Renal pelvis (tissue), 4 donors: ENCODE measurements around the gene BMPR1A. TPM values are rescaled to one million over a fixed set of nuclear protein-coding genes. Genes with fewer than 3 reads are reported as not detected.
"Not testable (repeated sequence)": the region's sequence is repeated elsewhere in the genome, so short reads cannot be mapped to it uniquely, and the experiment has no call there.

Experiments used
- DNase-seq: peaks from one replicate; pipeline ENCODE4 v3.0.0-alpha.2; 2013
- polyA plus RNA-seq, 3 donors: library from polyadenylated mRNA; unstranded; fragments of 120-200 nt; gene quantifications; one replicate each; pipeline ENCODE4 v1.2.1, GENCODE V29; 2013; ENCODE audit not compliant: insufficient read length in 3 of 3

BMPR1A gene
- polyA plus RNA-seq, 3 donors = 65.2 to 70.1 (median 67.1) TPM

DNA sequence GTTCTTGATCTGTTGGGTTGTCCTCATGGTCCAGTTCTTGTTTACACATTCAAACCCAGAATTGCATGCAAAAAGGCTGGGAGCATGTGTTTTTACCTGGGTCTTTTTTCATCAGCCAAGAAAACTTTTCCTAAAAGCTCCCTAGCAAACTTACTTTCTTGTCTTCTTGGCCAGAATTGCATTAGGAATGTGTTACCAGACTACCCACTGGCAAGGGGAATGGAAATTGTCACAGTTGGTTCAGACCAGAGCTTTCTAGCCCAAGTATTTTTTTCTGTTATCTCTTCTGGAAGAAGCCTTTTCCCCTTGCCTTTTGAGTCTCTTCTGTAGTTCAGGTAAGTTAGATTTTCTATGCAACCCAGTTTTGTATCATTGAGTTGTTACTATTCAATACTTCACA lies 77.5 kb downstream of the BMPR1A start:
- no peak for DNase-seq

DNA sequence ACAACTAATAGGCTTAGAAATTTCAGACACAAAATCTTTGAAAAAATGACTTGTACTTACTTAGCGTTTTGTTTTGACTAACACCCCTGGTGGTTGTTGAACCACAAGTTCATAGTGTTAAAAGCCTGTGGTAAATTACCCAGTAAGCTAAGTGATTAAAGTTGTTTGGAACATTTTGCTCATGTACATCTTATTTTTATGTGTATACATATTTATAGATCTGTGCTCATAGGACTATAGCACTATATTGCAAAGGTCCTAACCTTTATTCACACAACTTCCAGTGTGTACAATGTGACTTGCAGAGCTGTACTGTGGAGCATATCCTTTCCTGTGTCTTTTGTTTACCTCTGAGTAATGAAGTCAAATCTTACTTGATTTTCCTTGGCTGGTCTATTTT lies 79.6 kb downstream of the BMPR1A start:
- peak; percentile 14 for DNase-seq

DNA sequence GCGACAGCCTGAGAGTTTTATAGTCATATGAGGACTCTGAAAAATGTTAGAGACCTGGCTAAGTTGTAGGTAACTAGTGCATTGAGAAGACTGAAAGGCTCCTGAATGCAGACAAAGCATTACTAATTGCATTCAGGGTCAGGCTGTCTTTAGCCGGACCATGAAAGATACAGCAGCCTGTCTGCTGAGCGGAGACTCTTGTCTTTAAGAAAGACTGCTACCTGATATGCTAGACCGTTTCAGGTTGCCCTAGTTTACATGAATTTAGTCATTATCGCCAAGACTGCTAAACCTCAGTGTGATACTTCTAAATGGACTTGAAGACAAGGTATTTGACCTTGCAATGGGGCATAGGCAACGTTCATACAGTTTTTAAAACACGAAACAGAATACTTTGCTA lies 81.2 kb downstream of the BMPR1A start:
- peak; percentile 43 for DNase-seq

DNA sequence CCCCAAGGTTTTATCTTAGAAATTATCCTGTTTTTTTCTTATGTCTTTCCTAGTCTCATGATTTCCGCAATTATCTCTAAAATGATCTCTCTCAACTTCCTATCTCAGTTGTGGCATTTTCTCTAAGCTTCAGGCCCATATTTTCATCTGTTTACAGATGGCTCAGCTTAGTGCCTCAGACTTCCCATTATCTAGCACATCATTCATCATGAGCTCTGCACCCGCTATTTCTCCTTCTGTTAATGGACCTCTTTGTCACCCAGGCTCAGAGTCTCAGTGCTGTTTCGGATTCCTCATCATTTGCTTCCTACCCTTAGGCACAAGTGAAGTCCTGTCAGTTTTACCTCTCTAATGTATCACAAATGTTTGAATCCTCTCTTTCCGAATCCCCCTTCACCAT lies 84.1 kb downstream of the BMPR1A start:
- no peak for DNase-seq

DNA sequence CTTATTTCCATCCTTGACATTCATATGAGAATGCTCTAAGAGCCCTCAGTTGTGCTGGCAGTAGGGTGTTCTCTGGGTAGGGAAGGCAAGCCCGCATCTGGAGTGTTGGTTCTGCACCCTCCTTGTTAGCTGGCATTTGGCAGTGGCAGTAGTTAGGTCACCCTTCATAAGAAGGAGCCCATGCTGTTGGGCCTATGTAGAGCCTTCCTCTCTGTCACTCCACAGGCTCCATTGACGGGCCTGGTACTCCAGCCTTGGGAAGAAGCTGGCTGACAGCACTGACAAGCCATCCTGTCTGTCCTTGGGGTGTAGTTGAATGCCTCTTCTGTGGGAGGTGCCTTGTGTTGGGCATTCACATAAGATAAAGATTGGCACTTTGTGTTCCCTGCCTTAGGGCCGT lies 89.7 kb downstream of the BMPR1A start:
- DNase-seq = no peak

DNA sequence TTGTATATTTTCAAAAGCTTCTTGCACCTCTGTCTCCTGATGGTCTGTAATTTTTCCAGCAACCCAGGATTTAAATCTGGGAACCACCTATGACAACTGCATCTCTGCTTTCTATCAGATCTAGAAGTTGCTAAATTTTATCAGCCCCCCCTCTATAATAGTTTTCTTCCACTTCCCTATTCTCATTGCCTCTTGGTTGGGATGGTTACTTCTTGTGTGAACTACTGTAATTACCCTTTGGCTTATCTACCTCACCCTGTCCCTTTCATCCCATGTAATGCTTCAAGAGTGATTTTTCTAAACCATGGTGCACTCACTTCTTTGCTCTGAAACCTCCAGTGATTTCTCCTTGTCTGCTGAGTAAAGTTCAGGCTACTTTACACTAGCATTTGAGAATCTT lies 92.3 kb downstream of the BMPR1A start:
- no peak for DNase-seq

DNA sequence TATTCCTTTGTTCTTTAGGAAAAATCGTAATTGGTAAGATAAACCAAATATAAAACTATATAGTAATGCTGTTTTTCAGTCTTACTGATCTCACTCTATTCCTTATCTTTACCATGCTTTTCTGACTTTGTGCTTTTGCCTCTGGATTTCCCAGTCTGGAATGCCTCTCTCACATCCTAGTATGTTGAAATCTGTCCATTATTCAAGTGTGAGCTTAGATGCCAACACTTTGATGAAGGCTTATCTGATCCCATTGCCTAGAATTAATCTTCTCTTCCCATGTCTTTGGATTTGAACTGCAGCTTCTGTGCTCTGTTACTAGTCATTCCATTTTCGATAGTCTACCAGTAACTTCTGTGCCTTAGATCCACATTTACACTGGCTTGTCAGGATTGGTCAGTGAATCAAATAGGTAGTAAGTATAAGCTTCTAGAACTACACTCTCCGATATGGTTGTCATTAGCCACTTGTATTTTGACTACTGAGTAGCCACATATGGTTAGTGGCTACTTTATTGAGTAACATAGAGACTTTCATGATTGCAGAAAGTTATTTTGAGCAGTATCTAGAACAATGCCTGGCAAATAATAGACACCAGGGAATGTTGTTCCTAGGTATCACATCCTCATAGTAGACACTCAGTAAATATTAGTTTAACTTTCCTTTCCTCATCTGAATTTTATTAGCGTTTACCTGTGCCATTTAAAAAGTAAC lies 92.9 kb downstream of the BMPR1A start:
- no peak for DNase-seq

DNA sequence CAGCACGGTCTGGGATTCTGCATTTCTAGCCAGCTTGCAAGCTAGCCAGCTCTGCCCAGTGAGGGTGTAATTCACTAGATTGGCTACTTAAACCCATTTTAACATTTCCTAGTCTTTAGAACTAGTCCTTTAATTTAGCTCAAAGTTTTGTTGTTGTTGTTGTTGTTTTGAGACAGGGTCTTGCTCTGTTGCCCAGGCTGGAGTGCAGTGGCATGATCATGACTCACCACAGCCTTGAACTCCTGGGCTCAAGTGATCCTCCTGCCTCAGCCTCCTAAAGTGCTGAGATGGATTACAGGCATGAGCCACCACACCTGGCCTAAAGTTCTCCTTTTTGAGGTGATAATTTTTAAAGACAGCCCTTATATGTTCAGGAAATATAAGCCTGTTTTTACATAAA lies 94.1 kb downstream of the BMPR1A start:
- DNase-seq = no peak

DNA sequence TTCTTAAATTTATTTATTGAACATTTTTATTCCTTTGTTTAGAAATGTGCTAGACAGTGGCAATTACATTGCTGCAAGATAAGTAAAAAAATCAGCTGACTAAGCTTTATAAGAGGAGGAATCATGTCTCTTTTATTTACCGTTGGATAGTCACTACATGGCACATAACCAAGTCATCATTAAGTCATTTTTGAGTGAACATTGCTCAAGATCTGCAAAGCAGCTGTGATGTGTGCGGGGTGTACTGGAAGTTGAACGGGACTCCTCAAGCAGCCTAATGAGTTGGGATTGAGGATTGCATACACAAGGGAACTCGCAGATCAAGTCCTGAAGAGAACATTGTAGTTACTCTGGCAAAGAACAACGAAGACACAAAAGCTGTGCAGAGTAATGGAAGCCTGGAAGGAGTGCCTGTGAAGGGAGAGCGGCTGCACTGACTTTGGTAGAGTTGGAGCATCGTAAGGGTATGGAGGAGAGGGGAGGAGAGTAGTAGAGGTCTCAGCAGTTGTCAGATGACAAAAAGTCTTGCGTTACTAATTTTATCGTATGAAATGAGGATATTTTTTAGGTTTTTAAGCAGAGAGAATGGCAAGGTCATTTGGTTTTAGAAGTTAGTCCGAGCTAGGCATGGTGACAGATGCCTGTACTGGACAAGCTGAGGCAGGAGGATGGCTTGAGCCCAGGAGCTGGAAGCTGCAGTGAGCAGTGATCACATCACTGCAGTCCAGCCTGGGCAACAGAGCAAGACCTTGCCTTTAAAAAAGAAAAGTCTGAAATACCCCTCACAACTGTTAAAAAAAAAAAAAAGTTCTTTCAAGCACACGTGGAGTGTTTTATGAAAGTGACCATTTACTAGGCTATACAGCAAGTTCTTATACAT lies 95.1 kb downstream of the BMPR1A start:
- no peak for DNase-seq

DNA sequence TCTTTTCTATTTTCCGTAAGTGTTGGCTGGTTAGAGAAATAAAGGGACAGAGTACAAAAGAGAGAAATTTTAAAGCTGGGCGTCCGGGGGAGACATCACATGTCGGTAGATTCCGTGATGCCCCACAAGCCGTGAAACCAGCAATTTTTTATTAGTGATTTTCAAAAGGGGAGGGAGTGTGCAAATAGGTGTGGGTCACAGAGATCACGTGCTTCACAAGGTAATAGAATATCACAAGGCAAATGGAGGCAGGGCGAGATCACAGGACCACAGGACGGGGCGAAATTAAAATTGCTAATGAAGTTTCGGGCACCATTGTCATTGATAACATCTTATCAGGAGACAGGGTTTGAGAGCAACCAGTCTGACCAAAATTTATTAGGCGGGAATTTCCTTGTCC lies 97.2 kb downstream of the BMPR1A start:
- not testable (repeated sequence) for DNase-seq

DNA sequence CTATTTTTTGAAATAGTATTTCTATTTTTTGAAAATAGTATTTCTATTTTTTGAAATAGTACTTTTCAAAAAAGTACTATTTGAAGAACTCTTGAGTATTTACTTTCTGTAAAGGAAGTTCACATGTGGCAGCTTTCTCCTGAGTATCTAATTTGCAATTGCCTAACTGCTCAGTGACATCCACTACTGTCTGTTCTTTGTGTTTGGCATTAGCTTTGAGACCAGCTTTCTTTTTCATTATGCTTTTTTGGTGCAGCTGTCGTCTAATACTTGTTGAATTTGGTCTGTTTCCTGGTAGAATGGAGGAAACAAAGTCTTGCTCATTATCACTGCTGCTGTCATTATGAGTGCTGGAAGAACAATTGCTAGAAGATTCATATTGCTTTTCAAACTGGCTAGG lies 99.1 kb downstream of the BMPR1A start:
- DNase-seq = no peak

DNA sequence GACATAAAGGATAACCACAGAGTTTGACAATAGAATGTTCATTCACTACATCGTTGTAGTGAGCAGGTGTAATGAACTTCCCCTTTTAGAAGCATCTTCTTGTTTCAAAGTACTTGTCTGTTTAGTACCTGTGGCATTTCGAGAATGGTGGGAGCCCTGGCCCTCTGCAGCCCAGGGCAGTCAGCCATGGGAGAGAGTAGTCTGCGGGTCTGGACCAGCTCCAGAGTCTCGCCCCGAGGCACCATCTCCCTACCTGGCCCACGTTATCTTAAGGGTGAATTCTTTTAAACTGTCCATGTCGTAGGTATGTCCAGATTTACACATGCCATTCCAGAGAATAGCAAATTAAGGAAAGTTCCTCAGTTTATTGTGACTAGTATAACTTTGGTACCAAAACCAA lies 99.7 kb downstream of the BMPR1A start:
- DNase-seq = no peak

DNA sequence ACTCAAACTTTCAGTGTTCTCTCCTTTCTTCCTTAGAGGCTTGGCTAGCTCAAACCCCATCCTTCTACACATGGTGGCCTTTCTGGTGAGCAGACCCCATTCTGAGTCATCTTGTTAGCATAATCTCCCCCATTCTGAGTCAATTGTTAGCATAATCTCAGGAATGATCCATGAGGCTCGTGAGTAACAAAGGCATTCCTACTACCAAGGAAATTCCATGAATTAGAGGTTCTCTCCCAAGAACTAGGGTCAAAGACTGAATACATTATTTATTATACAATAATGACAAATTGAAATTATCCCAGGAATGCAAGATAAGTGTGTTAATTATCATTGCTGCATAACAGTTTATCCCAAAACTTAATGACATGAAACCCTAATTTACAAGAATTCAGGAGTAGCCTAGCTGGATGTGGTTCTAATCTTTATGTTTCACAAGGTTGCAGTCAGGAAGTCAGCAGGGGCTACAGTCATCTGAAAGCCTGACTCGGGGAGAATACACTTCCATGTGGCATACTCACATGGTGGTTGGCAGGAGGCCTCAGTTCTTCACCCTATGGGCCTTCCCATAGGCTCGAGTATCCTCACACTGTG lies 100.8 kb downstream of the BMPR1A start:
- no peak for DNase-seq

DNA sequence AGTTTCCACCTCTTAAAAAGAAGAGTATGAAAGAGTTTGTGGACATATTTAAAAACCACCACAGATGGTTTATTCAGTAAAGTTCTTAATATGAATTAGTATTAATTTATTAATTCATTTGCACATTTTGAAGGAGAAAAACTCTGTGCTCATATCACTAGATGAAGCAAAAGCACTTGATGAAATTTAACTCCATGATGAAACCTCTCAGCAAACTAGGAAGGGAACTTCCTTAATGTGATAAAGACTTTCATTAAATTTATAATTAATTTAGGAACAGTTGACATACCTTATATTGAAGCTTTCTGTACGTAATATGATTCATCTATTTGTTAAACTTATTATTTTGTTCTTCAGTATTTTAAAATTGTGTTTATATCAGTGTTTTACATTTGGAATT lies 101.6 kb downstream of the BMPR1A start:
- no peak for DNase-seq

DNA sequence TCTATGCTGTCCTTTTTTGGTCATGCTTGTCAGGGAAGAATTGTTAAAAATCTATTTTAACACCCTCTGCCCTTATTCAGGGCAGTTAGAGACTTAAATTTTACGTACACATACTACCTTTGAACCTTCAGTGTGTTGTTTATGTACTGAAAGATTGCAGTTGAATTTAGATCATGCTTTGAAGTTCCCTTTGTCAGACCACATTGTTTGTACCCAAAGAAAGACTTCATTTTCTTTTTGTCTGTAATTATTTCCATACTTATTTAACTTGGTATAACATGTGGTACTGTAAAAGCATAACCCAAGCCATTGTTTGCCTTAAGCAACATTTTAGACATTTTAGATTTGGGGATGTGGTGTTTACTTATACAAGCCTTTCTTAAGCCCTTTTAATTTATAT lies 104.9 kb downstream of the BMPR1A start:
- no peak for DNase-seq

DNA sequence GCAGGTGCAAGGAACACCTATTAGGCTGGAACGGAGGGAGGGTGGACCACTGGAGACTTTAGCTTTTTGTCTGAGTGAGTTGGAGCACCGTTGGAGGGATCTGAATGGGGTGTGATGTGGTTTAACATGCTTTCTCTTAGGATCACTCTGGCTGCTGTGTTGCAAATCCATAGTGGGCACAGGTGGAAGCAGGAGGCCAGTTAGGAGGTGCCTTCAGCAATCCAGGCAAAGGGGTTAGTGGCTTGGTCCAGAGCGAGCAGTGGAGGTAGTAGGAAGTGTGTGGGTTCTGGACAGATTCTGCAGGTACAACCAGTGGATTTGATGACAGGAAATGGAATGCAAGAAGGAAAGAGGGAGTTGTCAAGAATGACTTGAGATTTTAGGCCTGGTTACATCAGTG lies 106.0 kb downstream of the BMPR1A start:
- DNase-seq = no peak

DNA sequence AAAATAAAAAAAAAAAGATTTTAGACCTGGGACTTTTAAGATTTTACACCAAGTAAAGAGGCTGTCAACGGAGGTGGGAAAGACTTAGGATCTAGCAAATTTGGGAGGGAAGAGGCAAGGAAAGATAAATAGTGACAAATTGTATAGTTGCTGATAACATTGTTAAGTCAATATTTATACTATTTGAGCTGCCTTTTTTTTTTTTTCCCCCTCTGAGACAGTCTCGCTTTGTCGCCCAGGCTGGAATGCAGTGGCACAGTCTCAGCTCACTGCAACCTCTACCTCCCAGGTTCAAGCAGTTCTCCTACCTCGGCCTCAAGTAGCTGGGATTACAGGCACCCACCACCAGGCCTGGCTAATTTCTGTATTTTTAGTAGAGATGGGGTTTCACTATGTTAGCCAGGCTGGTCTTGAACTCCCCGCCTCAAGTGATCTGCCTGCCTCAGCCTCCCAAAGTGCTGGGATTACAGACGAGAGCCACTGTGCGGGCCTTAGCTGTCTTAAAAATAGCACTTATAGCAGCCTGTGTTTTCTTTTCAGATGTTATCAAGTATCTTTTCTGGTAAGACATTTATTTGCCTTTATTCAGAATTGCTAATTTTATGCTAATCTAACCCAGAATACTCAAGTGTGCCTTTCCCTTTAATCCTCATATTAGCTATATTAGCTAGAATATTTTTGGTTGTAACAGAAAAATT lies 106.5 kb downstream of the BMPR1A start:
- DNase-seq = no peak

DNA sequence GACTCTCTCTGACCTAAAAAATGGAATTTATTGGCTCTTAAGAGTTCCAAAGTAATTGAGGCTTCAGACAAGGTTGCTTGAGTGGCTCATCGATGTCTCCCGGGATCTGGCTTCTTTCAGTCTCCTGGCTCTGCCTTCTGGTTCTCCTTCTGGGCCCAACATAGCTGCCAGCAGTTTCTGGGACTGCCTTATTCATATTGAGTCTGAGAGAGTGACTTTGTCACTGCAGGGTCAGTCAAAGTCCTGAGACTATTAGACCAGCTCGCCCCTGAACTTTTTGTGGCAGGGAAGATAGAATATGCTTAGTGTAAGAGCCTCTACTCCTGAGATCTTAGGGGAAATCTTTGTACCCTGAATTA lies 107.0 kb downstream of the BMPR1A start:
- DNase-seq = no peak

DNA sequence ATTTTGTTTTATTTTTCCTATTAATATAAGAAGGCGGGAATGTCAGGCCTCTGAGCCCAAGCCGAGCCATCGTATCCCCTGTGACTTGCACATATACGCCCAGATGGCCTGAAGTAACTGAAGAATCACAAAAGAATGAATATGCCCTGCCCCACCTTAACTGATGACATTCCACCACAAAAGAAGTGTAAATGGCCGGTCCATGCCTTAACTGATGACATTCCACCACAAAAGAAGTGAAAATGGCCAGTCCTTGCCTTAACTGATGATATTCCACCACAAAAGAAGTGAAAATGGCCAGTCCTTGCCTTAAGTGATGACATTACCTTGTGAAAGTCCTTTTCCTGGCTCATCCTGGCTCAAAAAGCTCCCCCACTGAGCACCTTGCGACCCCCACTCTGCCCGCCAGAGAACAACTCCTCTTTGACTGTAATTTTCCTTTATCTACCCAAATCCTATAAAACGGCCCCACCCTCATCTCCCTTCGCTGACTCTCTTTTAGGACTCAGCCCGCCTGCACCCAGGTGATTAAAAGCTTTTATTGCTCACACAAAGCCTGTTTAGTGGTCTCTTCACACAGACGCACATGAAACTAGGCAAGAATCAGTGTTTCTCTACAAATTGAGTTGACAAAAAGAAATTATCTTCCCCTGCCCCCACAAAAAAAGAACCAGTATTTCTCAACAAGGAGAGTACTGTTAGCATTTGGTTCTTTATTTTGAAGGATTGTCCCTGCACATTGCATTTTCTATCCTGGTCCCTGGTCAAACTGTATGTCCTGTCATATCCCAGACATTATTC lies 108.8 kb downstream of the BMPR1A start:
- not testable (repeated sequence) for DNase-seq

DNA sequence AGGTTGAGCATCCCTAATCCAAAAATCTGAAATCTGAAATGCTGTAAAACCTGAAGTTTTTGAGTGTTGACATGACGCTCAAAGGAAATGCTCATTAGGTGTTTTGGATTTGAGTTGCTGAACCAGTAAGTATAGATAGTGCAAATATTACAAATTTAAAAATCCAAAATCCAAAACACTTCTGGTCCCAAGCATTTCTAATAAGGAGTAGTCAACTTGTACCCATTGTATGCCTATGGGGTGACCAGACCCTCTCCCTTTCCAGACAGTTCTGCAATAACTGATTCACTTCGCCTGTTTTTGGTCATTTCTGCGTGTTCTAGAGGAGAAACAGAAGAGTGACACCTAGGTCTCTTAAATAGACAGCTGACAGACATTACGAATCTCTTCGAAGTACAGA lies 110.7 kb downstream of the BMPR1A start:
- no peak for DNase-seq

DNA sequence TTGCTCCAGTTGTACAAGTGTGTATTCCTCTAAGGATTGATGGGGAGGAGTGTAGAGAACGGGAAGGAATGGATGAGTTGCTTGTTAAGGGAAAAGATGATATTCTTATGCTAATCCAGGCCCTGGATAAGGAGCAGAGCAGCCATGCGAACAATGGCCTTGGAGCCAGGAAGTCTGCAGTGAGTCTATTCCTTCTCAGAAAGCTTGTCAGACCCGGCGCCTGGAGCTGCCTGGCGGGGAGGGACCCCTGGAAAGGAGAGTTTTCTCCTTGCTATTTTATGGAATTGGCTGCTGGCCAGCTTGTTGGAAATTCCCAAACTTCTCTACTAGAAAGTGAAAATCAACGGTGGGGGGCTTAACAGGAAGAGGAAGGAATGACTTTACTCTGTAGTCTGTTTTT lies 111.9 kb downstream of the BMPR1A start:
- DNase-seq = peak; percentile 91

DNA sequence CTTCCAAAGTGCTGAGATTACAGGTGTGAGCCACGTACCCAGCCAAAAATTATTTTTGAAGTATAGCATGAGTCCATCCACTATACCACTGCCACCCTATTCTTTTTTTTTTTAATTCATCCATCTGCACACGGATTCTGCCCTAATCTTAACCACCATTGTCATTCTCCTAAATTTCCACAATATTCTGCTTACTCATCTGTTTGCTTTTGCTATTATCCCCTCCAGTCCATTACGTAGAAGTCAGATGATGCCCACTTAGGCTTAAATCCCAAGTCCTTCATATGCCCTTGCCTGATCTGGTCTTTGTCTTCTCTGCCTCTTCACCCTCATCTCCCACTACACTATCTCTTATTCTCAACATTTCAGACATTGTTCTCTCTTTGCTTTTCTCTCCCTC lies 114.3 kb downstream of the BMPR1A start:
- no peak for DNase-seq
